K562 treated with DMSO at 1 percent for 48 hours (cell line): Measurements from ENCODE around the gene TBC1D22A. TPM values are rescaled to one million over a fixed set of nuclear protein-coding genes. Genes with fewer than 3 reads are reported as not detected.

Experiments
- total RNA-seq: library from RNA; unstranded; fragments of 300-600 nt; gene quantifications from 2 replicates; pipeline ENCODE4 v1.2.3, GENCODE V29; 2022; ENCODE audit warnings: low replicate concordance; ENCODE audit errors: extremely low read depth

The TBC1D22A gene
- total RNA-seq = not detected in 2 replicates

GRCh38 chr22:46762238-46763050, at the start of gene TBC1D22A:
Gene TBC1D22A, plus strand, starts transcription at chr22:46762650. Its CDS starts 137 bp downstream, at chr22:46762787.

GRCh38 chr22:46737976-46738646, 24.3 kb upstream of the TBC1D22A start, which contains the start of gene CERK:
Gene CERK, minus strand, starts transcription at chr22:46738252. Its CDS starts 104 bp downstream, at chr22:46738148.

Other genes starting within 250 kb of the TBC1D22A start
- gene CELSR1, start 225.0 kb upstream of the TBC1D22A start, total RNA-seq = not detected in 2 replicates
- gene GRAMD4, start 142.3 kb upstream of the TBC1D22A start, total RNA-seq = not detected in 2 replicates
- gene CERK, start 24.4 kb upstream of the TBC1D22A start, total RNA-seq = not detected in 2 replicates